ENCODE measurements around the gene CWC22.
"Not testable (repeated sequence)": the region's sequence is repeated elsewhere in the genome, so short reads cannot be mapped to it uniquely, and the experiment has no call there.

Gene CWC22

GRCh38 chr2:179952658-179953057 lies 54.4 kb downstream of the CWC22 start:
- DNase-seq (ENCODE audit: low read depth in 2 of 2, low spot score in 1 of 2), result no peak

GRCh38 chr2:179951680-179952079 lies 55.4 kb downstream of the CWC22 start:
- no peak for DNase-seq (ENCODE audit: low read depth in 2 of 2, low spot score in 1 of 2)

- DNase-seq (ENCODE audit: low read depth in 2 of 2, low spot score in 1 of 2), result no peak
These were observed 56.7 kb downstream of the CWC22 start for GRCh38 chr2:179950391-179950790.

- no peak for DNase-seq (ENCODE audit: low read depth in 2 of 2, low spot score in 1 of 2)
These were observed 57.7 kb downstream of the CWC22 start for GRCh38 chr2:179949438-179949837.

GRCh38 chr2:179948058-179948457 lies 59.0 kb downstream of the CWC22 start:
- DNase-seq (ENCODE audit: low read depth in 2 of 2, low spot score in 1 of 2), result no peak

- no peak for DNase-seq (ENCODE audit: low read depth in 2 of 2, low spot score in 1 of 2)
These were observed 60.1 kb downstream of the CWC22 start for GRCh38 chr2:179946810-179947615.

- no peak for DNase-seq (ENCODE audit: low read depth in 2 of 2, low spot score in 1 of 2)
These were observed 60.8 kb downstream of the CWC22 start for GRCh38 chr2:179946346-179946745.

- no peak for DNase-seq (ENCODE audit: low read depth in 2 of 2, low spot score in 1 of 2)
These were observed 67.8 kb downstream of the CWC22 start for GRCh38 chr2:179939259-179939658.

- DNase-seq (ENCODE audit: low read depth in 2 of 2, low spot score in 1 of 2), result no peak
These were observed 69.1 kb downstream of the CWC22 start for GRCh38 chr2:179938026-179938425.

- DNase-seq (ENCODE audit: low read depth in 2 of 2, low spot score in 1 of 2), result no peak
These were observed 70.4 kb downstream of the CWC22 start for GRCh38 chr2:179936654-179937053.

- no peak for DNase-seq (ENCODE audit: low read depth in 2 of 2, low spot score in 1 of 2)
These were observed 71.0 kb downstream of the CWC22 start for GRCh38 chr2:179936141-179936540.

- no peak for DNase-seq (ENCODE audit: low read depth in 2 of 2, low spot score in 1 of 2)
These were observed 74.3 kb downstream of the CWC22 start for GRCh38 chr2:179932786-179933185.

- DNase-seq (ENCODE audit: low read depth in 2 of 2, low spot score in 1 of 2), result no peak
These were observed 75.6 kb downstream of the CWC22 start for GRCh38 chr2:179931502-179931901.

GRCh38 chr2:179929997-179930396 lies 77.1 kb downstream of the CWC22 start:
- DNase-seq (ENCODE audit: low read depth in 2 of 2, low spot score in 1 of 2), result not testable (repeated sequence)

GRCh38 chr2:179927041-179927440 lies 80.1 kb downstream of the CWC22 start:
- no peak for DNase-seq (ENCODE audit: low read depth in 2 of 2, low spot score in 1 of 2)

- DNase-seq (ENCODE audit: low read depth in 2 of 2, low spot score in 1 of 2), result no peak
These were observed 81.4 kb downstream of the CWC22 start for GRCh38 chr2:179925713-179926112.

GRCh38 chr2:179917272-179917671 lies 89.8 kb downstream of the CWC22 start:
- DNase-seq (ENCODE audit: low read depth in 2 of 2, low spot score in 1 of 2), result no peak

GRCh38 chr2:179915395-179915992 lies 91.6 kb downstream of the CWC22 start:
- no peak for DNase-seq (ENCODE audit: low read depth in 2 of 2, low spot score in 1 of 2)

GRCh38 chr2:179913809-179914208 lies 93.3 kb downstream of the CWC22 start:
- DNase-seq (ENCODE audit: low read depth in 2 of 2, low spot score in 1 of 2), result no peak

- DNase-seq (ENCODE audit: low read depth in 2 of 2, low spot score in 1 of 2), result no peak
These were observed 95.5 kb downstream of the CWC22 start for GRCh38 chr2:179911569-179911968.

- DNase-seq (ENCODE audit: low read depth in 2 of 2, low spot score in 1 of 2), result no peak
These were observed 96.4 kb downstream of the CWC22 start for GRCh38 chr2:179910735-179911113.

- DNase-seq (ENCODE audit: low read depth in 2 of 2, low spot score in 1 of 2), result no peak
These were observed 97.0 kb downstream of the CWC22 start for GRCh38 chr2:179909845-179910734.

Data from stimulated activated CD8-positive, alpha-beta memory T cell treated with anti-CD3 and anti-CD28 coated beads, Interleukin-4, amount 100 ng/mL, for 1 hour (primary cell).